ENCODE data around the gene COX7A2L. TPM values are rescaled to one million over a fixed set of nuclear protein-coding genes. Genes with fewer than 3 reads are reported as not detected.

Gene COX7A2L
- total RNA-seq, 4 donors from 2014 or later: 69.3 to 112 (median 99.0) TPM

DNA sequence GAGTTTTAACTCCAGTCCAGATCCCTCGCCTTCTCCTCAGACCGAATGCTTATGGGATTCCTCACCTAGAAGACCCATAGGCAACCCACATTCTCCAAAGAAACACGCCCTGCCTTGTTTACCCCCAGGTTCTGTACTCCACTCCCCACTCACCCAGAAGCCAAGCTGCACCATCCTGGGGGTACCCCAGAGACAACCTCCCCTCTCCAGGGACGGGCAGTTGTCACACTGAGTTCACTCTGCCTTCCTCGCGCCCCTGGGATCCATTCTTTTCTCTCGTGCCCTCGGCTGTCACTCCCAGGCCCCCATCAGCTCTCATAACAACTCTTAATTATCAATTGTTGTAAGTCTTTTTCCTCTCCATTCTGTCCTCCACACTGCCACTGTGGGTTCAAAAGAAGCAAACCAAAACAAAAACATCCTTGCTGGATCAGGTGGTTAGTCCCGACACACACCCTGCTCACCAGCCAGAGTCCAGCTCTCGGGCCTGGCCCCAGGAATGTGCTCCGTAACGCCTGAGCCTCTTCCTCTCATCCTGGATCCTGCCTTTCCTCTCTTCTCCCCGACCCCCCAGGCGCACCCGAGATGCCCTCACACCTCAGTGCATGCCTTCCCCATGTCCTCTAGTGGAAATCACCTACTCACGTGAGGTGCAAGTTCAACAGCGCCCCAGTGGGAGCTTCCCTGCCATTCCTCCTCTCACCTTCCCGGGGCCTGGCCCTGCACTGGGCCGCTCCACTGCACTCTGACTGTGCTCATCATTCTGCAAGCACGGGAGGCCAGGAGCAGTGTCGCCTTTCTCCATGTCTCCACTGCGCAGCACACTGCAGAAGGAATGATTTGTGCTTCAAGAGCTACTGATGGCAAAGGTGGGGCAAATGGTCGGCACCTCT, 20.7 kb downstream of the COX7A2L start:
- Histone ChIP-seq H3K27me3 (no peaks in the 10 kb centered on the region), H3K27ac (no peak overlapping the region), H3K4me1 (peaks cover 22% of the 10 kb centered on the region), H3K36me3 (peaks cover 24% of the 10 kb centered on the region), H3K9me3 (no peaks in the 10 kb centered on the region), H3K4me3 (no peak overlapping the region)
- 90% methylated on average over 23 of the region's 23 CpGs for WGBS
- no peak for TF ChIP-seq POLR2AphosphoS5 (IDR thresholded peaks at IDR 0.05)
- TF ChIP-seq EP300 (IDR thresholded peaks at IDR 0.05): no peak
- TF ChIP-seq, protein P1, sequence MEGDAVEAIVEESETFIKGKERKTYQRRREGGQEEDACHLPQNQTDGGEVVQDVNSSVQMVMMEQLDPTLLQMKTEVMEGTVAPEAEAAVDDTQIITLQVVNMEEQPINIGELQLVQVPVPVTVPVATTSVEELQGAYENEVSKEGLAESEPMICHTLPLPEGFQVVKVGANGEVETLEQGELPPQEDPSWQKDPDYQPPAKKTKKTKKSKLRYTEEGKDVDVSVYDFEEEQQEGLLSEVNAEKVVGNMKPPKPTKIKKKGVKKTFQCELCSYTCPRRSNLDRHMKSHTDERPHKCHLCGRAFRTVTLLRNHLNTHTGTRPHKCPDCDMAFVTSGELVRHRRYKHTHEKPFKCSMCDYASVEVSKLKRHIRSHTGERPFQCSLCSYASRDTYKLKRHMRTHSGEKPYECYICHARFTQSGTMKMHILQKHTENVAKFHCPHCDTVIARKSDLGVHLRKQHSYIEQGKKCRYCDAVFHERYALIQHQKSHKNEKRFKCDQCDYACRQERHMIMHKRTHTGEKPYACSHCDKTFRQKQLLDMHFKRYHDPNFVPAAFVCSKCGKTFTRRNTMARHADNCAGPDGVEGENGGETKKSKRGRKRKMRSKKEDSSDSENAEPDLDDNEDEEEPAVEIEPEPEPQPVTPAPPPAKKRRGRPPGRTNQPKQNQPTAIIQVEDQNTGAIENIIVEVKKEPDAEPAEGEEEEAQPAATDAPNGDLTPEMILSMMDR (IDR thresholded peaks at IDR 0.05): no peak
- no peak for TF ChIP-seq POLR2A (IDR thresholded peaks at IDR 0.05)
- DNase-seq (ENCODE audit: low spot score in 2 of 2): no peak

GRCh38 chr2:42339191-42339912, 21.7 kb downstream of the COX7A2L start:
- peaks cover 23% of the 10 kb centered on the region for H3K36me3 ChIP-seq
- 90% methylated on average over 21 of the region's 21 CpGs for WGBS

GRCh38 chr2:42338567-42339190, 22.3 kb downstream of the COX7A2L start:
- Histone ChIP-seq H3K9me3 (no peaks in the 10 kb centered on the region), H3K27ac (no peak overlapping the region), H3K27me3 (no peaks in the 10 kb centered on the region), H3K4me3 (no peak overlapping the region), H3K36me3 (peaks cover 29% of the 10 kb centered on the region), H3K4me1 (peaks cover 22% of the 10 kb centered on the region)
- 92% methylated on average over 8 of the region's 13 CpGs for WGBS
- TF ChIP-seq POLR2AphosphoS5 (IDR thresholded peaks at IDR 0.05) (no peak), POLR2A (IDR thresholded peaks at IDR 0.05) (no peak), EP300 (IDR thresholded peaks at IDR 0.05) (no peak)
- TF ChIP-seq, protein P1 (IDR thresholded peaks at IDR 0.05): no peak
- no peak for DNase-seq (ENCODE audit: low spot score in 2 of 2)

More at GRCh38 chr2:42339191-42339912, 21.7 kb downstream of the COX7A2L start:
- Histone ChIP-seq H3K4me3 (no peak overlapping the region), H3K27ac (no peak overlapping the region), H3K9me3 (no peaks in the 10 kb centered on the region), H3K27me3 (no peaks in the 10 kb centered on the region), H3K4me1 (peaks cover 22% of the 10 kb centered on the region)
- DNase-seq (ENCODE audit: low spot score in 2 of 2): no peak
- TF ChIP-seq, protein P1 (IDR thresholded peaks at IDR 0.05): no peak
- TF ChIP-seq EP300 (IDR thresholded peaks at IDR 0.05) (no peak), POLR2A (IDR thresholded peaks at IDR 0.05) (no peak), POLR2AphosphoS5 (IDR thresholded peaks at IDR 0.05) (no peak)

GRCh38 chr2:42337846-42338566, 23.0 kb downstream of the COX7A2L start:
- 98% methylated on average over 26 of the region's 28 CpGs for WGBS

DNA sequence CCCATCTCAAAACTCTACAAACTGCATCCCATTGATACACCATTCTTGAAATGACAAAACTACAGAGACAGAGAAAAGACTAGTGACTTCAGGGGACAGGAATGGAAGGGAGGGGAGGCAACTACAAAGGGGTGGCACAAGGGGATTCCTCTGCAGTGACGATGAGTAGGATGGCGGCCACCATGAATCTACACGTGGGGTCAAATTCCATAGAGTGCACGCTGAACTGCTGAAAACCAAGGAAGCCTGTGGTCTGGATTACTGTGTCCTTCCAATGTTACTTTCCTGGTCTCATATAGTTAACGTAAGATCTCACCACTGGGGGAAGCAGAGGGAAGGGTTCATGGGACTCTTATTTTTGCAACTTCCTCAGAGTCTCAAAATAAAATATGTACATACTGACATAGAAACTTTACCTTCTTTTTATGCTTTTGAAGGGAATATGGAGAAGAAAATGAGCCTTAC, 23.6 kb downstream of the COX7A2L start:
- H3K4me1 ChIP-seq: peaks cover 13% of the 10 kb centered on the region
- H3K27me3 ChIP-seq: no peaks in the 10 kb centered on the region
- 99% methylated on average over 5 of the region's 5 CpGs for WGBS
- H3K36me3 ChIP-seq: peaks cover 39% of the 10 kb centered on the region
- DNase-seq (ENCODE audit: low spot score in 2 of 2): no peak
- TF ChIP-seq EP300 (IDR thresholded peaks at IDR 0.05) (no peak), POLR2A (IDR thresholded peaks at IDR 0.05) (no peak), POLR2AphosphoS5 (IDR thresholded peaks at IDR 0.05) (no peak)
- TF ChIP-seq, protein P1 (IDR thresholded peaks at IDR 0.05): no peak
- no peak overlapping the region for H3K27ac ChIP-seq
- H3K4me3 ChIP-seq: no peak overlapping the region
- H3K9me3 ChIP-seq: no peaks in the 10 kb centered on the region

More at GRCh38 chr2:42337846-42338566, 23.0 kb downstream of the COX7A2L start:
- Histone ChIP-seq H3K9me3 (no peaks in the 10 kb centered on the region), H3K4me1 (peaks cover 19% of the 10 kb centered on the region), H3K27me3 (no peaks in the 10 kb centered on the region), H3K4me3 (no peak overlapping the region), H3K27ac (no peak overlapping the region), H3K36me3 (peaks cover 35% of the 10 kb centered on the region)
- TF ChIP-seq EP300 (IDR thresholded peaks at IDR 0.05) (no peak), POLR2A (IDR thresholded peaks at IDR 0.05) (no peak)
- DNase-seq (ENCODE audit: low spot score in 2 of 2): no peak
